HepG2 (cell line): ENCODE data around the gene UBL4B. TPM values are rescaled to one million over a fixed set of nuclear protein-coding genes. Genes with fewer than 3 reads are reported as not detected.

ENCODE experiments used
- BHLHE40 ChIP-seq: IDR thresholded peaks from 2 replicates; pipeline ENCODE4 v1.6.1; 2011; ENCODE audit warnings: low read length, improper control_type of control experiment
- CREB1 ChIP-seq, 2 experiments: fragments of 450-650 bp in 1 of 2; IDR thresholded peaks; 2 replicates each; pipeline ENCODE4 v1.6.1; 2016 to 2017; ENCODE audit warnings: control low read depth in 1 of 2, mild to moderate bottlenecking in 1 of 2, missing compliant biosample characterization in 1 of 2, missing genetic modification characterization in 1 of 2
- FOXO1 ChIP-seq: sonication (generic); formaldehyde crosslinking; IDR thresholded peaks from 2 replicates; pipeline ENCODE4 v1.4.0; 2020; ENCODE audit warnings: missing genetic modification reagents
- MAFF ChIP-seq: IDR thresholded peaks from 2 replicates; pipeline ENCODE4 v1.6.1; 2011; ENCODE audit warnings: low read depth, low read length, improper control_type of control experiment
- MYC ChIP-seq: sonication (generic); formaldehyde crosslinking; IDR thresholded peaks from 2 replicates; pipeline ENCODE4 v1.9.0; 2021; ENCODE audit warnings: missing genetic modification reagents, borderline replicate concordance
- NAIF1 ChIP-seq: sonication (generic); formaldehyde crosslinking; IDR thresholded peaks from 2 replicates; pipeline ENCODE4 v1.5.0; 2020; ENCODE audit warnings: mild to moderate bottlenecking, missing genetic modification reagents, borderline replicate concordance
- NFKB2 ChIP-seq: sonication (generic); formaldehyde crosslinking; IDR thresholded peaks from 2 replicates; pipeline ENCODE4 v1.4.0; 2020; ENCODE audit warnings: missing genetic modification reagents, borderline replicate concordance
- POLR2G ChIP-seq: fragments of 200-400 bp; formaldehyde crosslinking; IDR thresholded peaks from 2 replicates; pipeline ENCODE4 v1.6.1; 2018; ENCODE audit warnings: mild to moderate bottlenecking, low read depth, low read length, moderate library complexity
- SALL1 ChIP-seq: sonication (generic); formaldehyde crosslinking; IDR thresholded peaks from 2 replicates; pipeline ENCODE4 v1.8.0; 2022; ENCODE audit warnings: mild to moderate bottlenecking, missing genetic modification reagents
- STAG1 ChIP-seq: sonication (generic); formaldehyde crosslinking; IDR thresholded peaks from 2 replicates; pipeline ENCODE4 v1.4.0; 2020; ENCODE audit warnings: missing genetic modification reagents
- WIZ ChIP-seq: sonication (generic); formaldehyde crosslinking; IDR thresholded peaks from 2 replicates; pipeline ENCODE4 v1.5.1; 2020; ENCODE audit warnings: mild to moderate bottlenecking, missing genetic modification reagents
- ZBTB1 ChIP-seq: sonication (generic); formaldehyde crosslinking; IDR thresholded peaks from 2 replicates; pipeline ENCODE4 v1.4.0; 2020; ENCODE audit warnings: missing genetic modification reagents, borderline replicate concordance
- ZFP90 ChIP-seq: sonication (generic); formaldehyde crosslinking; IDR thresholded peaks from 2 replicates; pipeline ENCODE4 v1.8.0; 2022; ENCODE audit warnings: missing genetic modification reagents, mild to moderate bottlenecking, inconsistent platforms, borderline replicate concordance
- ZNF350 ChIP-seq: sonication (generic); formaldehyde crosslinking; IDR thresholded peaks from 2 replicates; pipeline ENCODE4 v1.4.0; 2020; ENCODE audit warnings: mild to moderate bottlenecking, low read depth, missing genetic modification reagents, borderline replicate concordance
- ZNF607 ChIP-seq: sonication (generic); formaldehyde crosslinking; IDR thresholded peaks from 2 replicates; pipeline ENCODE4 v1.5.1; 2020; ENCODE audit warnings: missing genetic modification reagents, mild to moderate bottlenecking, borderline replicate concordance
- ZNF788 ChIP-seq: sonication (generic); formaldehyde crosslinking; IDR thresholded peaks from 2 replicates; pipeline ENCODE4 v1.5.0; 2020; ENCODE audit warnings: mild to moderate bottlenecking, missing genetic modification reagents, borderline replicate concordance
- polyA plus RNA-seq, 8 experiments: library from polyadenylated mRNA; depleted of rRNA in 3 of 8; stranded (reverse) in 7 of 8; unstranded in 1 of 8; fragments of >200 nt; fragmentation: Illumina TruSeq in 4 of 8; extraction: Trizol in 4 of 8; gene quantifications; 2 replicates each; pipeline versions ENCODE4 v1.2.1 to v1.2.3, GENCODE V29; 2011 to 2016; ENCODE audit warnings: low read depth in 4 of 8, missing spikeins in 1 of 8, mixed read lengths in 1 of 8; ENCODE audit not compliant: insufficient read depth in 1 of 8
- total RNA-seq, 5 experiments: library from RNA; depleted of rRNA; stranded (reverse); fragments of >200 nt; fragmentation: Illumina TruSeq; extraction: Trizol; gene quantifications; 2 replicates each; pipeline ENCODE4 v1.2.3, GENCODE V29; 2016; ENCODE audit warnings: low read depth in 1 of 5
- TF ChIP-seq, protein P1 (sequence below): sonication (generic); formaldehyde crosslinking; IDR thresholded peaks from 2 replicates; pipeline ENCODE4 v1.4.0; 2020; ENCODE audit warnings: missing genetic modification reagents, mild to moderate bottlenecking, borderline replicate concordance
- TF ChIP-seq, protein P2 (sequence below): sonication (generic); formaldehyde crosslinking; IDR thresholded peaks from 2 replicates; pipeline ENCODE4 v1.5.0; 2020; ENCODE audit warnings: mild to moderate bottlenecking, missing genetic modification reagents, moderate library complexity
- TF ChIP-seq, protein P3 (sequence below): sonication (generic); IDR thresholded peaks from 2 replicates; pipeline ENCODE4 v1.6.1; 2016; ENCODE audit warnings: low read depth, borderline replicate concordance
- TF ChIP-seq, protein P4 (sequence below): sonication (generic); formaldehyde crosslinking; IDR thresholded peaks from 2 replicates; pipeline ENCODE4 v1.9.0; 2022; ENCODE audit warnings: missing genetic modification reagents, mild to moderate bottlenecking, borderline replicate concordance

UBL4B gene
- total and polyA plus RNA-seq, 2 of the 13 experiments (the other 11 are each of a cell fraction or from before 2014, with no cell fraction given), result not detected

DNA sequence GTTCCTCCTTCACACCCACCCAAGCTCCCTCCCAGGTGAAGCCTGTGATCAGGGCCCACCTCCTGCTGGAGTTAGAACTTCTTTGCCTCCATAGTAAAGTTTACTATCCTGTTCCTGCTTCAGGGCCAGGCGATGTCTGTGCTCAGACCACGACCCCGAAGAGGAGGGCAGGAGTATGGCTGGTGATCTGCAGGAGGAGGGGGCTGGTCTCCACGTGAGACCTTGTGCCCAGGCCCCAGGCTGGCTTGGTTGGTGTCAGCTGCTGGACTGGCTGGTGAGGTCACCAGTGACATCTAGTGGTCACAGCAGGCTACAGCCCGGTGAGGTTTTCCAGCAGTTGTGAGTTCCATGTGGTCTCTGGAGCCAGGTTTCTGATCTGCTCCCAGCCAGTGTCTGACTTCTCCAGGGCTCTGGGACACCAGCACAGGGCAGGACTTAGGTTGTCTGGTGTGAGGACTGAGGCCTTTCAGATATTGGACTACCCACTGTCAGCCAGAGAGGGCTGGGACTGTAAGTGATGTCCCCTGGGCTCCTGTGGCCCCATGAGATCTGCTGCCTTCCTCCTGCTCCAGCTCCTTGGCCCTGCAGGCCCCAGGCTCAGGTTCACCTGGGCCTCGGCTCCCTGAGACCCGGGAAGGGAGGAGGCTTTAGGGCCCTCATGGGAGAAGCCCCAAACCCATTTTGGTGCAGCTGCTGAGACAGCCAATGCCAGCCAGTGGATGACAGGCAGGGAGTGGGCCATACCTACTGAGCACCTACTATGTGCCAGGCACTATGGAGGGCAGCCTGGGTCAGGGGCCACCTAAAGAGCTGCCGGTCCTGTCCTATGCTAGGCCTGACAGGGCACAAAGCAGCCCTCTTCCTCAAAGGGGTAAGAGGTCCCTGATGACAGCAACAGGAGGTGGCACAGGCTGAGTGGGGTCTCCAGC is 6.0 kb upstream of the UBL4B start (continued):
- TF ChIP-seq, protein P1, sequence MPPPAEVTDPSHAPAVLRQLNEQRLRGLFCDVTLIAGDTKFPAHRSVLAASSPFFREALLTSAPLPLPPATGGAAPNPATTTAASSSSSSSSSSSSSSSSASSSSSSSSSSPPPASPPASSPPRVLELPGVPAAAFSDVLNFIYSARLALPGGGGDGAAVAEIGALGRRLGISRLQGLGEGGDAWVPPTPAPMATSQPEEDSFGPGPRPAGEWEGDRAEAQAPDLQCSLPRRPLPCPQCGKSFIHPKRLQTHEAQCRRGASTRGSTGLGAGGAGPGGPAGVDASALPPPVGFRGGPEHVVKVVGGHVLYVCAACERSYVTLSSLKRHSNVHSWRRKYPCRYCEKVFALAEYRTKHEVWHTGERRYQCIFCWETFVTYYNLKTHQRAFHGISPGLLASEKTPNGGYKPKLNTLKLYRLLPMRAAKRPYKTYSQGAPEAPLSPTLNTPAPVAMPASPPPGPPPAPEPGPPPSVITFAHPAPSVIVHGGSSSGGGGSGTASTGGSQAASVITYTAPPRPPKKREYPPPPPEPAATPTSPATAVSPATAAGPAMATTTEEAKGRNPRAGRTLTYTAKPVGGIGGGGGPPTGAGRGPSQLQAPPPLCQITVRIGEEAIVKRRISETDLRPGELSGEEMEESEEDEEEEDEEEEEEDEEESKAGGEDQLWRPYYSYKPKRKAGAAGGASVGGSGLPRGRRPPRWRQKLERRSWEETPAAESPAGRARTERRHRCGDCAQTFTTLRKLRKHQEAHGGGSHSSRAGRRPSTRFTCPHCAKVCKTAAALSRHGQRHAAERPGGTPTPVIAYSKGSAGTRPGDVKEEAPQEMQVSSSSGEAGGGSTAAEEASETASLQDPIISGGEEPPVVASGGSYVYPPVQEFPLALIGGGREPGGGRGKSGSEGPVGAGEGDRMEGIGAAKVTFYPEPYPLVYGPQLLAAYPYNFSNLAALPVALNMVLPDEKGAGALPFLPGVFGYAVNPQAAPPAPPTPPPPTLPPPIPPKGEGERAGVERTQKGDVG, result 0 out of 2 replicates have a peak, but pooled peaks have one; percentile 21
- TF ChIP-seq WIZ (no peak), NAIF1 (CRISPR knock-in tag) (no peak), ZNF607 (CRISPR knock-in tag) (no peak), STAG1 (peak; percentile 92), ZBTB1 (no peak), BHLHE40 (0 out of 2 replicates have a peak, but pooled peaks have one; percentile 38), ZNF350 (CRISPR knock-in tag) (0 out of 2 replicates have a peak, but pooled peaks have one; percentile 17), MYC (CRISPR knock-in tag) (peak; percentile 58; the same call in 1 of the 2 replicates), SALL1 (CRISPR knock-in tag) (peak; percentile 46; the same call in 1 of the 2 replicates), NFKB2 (CRISPR knock-in tag) (0 out of 2 replicates have a peak, but pooled peaks have one; percentile 22), ZNF788 (CRISPR knock-in tag) (no peak), POLR2G (no peak), ZFP90 (CRISPR knock-in tag) (no peak), FOXO1 (CRISPR knock-in tag) (0 out of 2 replicates have a peak, but pooled peaks have one; percentile 14), CREB1 (IDR thresholded peaks at IDR 0.05) (peak; percentile 43; the same call in 1 of the 2 replicates), CREB1 (CRISPR knock-in tag; IDR thresholded peaks at IDR 0.05) (no peak), MAFF (0 out of 2 replicates have a peak, but pooled peaks have one; percentile 5)
- TF ChIP-seq, protein P2, sequence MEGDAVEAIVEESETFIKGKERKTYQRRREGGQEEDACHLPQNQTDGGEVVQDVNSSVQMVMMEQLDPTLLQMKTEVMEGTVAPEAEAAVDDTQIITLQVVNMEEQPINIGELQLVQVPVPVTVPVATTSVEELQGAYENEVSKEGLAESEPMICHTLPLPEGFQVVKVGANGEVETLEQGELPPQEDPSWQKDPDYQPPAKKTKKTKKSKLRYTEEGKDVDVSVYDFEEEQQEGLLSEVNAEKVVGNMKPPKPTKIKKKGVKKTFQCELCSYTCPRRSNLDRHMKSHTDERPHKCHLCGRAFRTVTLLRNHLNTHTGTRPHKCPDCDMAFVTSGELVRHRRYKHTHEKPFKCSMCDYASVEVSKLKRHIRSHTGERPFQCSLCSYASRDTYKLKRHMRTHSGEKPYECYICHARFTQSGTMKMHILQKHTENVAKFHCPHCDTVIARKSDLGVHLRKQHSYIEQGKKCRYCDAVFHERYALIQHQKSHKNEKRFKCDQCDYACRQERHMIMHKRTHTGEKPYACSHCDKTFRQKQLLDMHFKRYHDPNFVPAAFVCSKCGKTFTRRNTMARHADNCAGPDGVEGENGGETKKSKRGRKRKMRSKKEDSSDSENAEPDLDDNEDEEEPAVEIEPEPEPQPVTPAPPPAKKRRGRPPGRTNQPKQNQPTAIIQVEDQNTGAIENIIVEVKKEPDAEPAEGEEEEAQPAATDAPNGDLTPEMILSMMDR (CRISPR knock-in tag), result peak; percentile 97
- TF ChIP-seq, protein P3, sequence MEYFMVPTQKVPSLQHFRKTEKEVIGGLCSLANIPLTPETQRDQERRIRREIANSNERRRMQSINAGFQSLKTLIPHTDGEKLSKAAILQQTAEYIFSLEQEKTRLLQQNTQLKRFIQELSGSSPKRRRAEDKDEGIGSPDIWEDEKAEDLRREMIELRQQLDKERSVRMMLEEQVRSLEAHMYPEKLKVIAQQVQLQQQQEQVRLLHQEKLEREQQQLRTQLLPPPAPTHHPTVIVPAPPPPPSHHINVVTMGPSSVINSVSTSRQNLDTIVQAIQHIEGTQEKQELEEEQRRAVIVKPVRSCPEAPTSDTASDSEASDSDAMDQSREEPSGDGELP, result peak; percentile 78; the same call in 1 of the 2 replicates
- TF ChIP-seq, protein P4, sequence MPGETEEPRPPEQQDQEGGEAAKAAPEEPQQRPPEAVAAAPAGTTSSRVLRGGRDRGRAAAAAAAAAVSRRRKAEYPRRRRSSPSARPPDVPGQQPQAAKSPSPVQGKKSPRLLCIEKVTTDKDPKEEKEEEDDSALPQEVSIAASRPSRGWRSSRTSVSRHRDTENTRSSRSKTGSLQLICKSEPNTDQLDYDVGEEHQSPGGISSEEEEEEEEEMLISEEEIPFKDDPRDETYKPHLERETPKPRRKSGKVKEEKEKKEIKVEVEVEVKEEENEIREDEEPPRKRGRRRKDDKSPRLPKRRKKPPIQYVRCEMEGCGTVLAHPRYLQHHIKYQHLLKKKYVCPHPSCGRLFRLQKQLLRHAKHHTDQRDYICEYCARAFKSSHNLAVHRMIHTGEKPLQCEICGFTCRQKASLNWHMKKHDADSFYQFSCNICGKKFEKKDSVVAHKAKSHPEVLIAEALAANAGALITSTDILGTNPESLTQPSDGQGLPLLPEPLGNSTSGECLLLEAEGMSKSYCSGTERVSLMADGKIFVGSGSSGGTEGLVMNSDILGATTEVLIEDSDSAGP (CRISPR knock-in tag), result 0 out of 2 replicates have a peak, but pooled peaks have one; percentile 12
